GOT3 (cell line): ENCODE results near the gene TAC4.
"Not testable (repeated sequence)": the region's sequence is repeated elsewhere in the genome, so short reads cannot be mapped to it uniquely, and the experiment has no call there.

ENCODE experiments used
- DNase-seq: peaks from one replicate; lab custom pipeline; 2025; ENCODE audit warnings: mixed read lengths; lab: John Stamatoyannopoulos, UW

Gene TAC4

DNA sequence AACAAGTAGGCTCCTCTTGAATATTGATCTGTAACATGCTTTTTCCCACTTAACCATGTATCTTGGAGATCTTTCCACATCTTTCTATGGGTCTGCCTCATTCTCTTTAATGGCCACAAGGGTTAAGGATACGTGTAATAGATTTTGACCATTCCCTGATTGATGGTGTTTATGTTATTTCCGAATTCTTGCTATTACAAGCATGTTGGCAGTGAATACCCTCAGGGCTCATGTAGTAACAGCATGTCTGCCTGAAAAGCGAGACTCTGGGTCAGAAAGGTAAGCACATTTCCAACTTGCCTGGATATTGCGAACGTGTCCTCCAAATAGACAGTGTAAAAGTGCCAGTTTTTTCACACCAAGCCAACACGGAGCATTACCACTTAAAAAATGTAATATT is 5.0 kb downstream of the TAC4 start:
- no peak for DNase-seq

DNA sequence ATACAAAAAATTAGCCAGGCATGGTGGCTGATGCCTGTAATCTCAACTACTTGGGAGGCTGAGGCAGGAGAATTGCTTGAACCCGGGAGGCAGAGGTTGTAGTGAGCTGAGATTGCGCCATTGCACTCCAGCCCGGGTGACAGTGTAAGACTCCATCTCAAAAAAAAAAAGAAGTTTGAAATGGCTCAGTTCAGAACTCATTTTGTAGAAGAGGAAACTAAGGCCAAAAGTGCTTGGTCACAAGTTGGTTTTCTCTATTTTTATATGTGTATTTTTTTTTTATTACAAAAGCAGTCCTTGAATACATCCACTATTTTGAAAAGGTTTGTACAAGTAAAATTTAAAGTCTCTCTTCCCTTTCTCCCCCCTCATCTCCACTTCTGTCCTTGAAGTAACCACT is 5.5 kb downstream of the TAC4 start:
- no peak for DNase-seq

DNA sequence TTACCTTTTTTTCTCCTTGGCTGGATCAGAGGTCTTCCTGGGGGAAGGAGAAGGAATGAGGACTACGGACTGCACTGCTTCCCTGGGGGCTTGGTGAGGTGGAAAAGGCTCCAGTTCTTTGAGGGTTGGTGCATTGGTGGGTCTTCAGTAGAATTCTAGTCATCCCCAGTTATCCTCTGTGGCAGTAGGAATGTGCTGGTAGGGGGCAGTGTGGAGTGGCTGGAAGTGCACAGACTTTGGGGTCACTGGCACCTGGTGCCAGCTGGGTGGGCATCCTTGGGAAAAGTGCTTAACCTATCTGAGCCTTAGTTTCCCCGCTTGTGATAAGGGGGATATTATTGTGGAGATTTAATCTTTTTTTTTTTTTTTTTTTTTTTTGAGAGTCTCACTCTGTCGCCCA is 6.3 kb downstream of the TAC4 start:
- no peak for DNase-seq

DNA sequence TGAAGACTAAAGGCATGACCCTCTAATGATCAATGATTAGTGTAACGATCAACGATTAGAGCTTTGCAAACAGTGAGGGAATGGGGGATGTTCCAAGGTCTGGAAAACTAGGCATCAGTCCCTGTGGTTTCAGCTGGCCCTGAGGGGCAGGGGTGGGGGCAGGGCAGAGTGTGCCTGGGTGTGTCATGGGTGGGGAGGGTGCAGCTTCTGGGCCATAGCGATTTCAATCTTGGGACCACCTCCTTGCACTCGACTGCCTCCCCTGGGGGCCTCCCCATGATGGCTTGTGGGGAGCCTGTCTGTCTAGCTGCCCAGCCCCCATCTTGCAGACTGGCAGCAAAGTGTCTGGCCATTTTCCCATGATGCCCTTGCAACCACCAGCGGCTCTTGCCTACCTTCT is 8.4 kb downstream of the TAC4 start:
- DNase-seq = no peak

DNA sequence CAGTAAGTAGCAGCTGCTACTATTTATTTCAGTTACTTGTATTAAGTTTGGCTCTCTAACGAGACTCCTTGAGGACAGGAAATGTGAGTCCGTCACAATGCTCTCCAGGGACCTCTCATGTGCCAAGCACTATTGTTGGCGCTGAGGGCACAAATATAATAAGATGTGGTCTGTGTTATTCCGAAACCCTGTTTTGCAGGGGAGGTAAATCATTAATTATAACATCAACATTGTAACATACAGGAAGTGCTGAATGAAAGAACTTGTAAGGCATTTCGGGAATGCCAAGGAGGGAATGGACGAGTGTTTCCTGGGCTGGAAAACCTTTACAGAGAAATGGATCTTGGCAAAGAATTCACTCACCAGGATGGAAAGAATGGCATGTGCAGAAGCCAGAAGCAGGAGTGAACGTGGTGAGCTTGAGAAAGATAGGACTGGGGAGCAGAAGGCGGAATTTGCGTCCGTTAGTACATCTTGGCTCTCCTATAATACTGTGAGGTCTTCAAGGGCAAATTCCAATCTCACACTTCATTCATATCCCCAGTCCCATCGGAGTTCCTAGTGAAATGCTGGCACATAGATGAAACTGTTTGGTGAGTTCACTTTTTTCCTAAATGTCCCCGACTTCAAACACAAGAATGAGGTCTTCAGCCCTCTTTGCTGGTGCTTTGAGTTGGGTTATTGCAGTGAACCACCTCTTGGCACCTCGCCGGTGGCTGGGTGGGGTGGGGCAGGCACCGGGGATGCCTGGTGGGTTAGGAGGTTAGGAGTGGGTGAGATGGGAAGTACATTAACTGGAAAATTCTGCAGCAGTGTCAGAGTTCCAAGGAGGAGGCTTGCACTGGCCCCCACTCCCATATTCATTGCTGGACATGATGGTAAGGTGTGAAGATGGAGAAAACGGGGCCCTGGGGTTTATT is 11.5 kb downstream of the TAC4 start:
- DNase-seq = no peak

DNA sequence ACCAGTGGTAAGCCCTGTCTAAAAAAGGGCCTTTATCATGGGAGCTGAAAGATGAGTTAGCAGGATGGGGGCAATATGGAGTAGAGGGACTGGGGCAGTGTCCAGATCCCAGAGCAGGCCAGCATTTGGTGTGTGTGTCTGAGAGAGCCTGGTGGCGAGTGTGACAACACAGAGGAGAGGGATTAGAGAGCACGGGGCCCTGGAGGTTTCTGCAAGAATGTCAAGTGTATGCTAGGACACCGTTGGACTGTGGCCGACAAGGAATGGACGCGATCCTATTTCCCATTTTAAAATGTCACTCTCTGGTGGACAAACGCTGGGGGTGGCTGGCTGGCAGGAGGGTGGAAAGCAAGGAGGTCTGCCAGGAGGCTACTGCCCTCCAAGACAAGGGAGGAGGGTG is 12.4 kb downstream of the TAC4 start:
- DNase-seq = no peak

DNA sequence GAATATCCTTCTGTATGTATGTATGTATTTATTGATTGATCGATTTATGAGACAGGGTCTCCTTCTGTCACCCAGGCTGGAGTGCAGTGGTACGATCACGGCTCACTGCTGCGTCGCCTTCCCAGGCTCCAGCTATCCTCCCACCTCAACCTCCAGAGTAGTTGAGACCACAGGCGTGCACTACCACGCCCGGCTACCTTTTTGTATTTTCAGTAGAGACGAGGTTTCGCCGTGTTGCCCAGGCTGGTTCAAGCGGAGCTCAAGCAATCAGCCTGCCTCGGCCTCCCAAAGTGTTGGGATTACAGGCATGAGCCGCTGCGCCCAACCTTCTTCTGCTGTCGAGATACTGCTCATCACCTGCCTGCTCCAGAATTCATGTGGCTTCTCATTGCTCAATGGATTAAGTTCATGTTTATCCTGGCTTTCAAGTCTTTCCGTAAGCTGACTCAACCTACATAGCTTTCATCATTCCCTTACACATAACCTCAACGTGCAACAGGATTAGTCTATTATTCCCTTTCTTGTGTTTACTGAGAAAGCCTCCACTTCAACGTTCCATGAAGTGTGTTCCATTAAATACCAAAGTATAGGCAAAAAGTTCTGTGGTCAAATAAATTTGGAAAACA is 13.6 kb downstream of the TAC4 start:
- DNase-seq = no peak

DNA sequence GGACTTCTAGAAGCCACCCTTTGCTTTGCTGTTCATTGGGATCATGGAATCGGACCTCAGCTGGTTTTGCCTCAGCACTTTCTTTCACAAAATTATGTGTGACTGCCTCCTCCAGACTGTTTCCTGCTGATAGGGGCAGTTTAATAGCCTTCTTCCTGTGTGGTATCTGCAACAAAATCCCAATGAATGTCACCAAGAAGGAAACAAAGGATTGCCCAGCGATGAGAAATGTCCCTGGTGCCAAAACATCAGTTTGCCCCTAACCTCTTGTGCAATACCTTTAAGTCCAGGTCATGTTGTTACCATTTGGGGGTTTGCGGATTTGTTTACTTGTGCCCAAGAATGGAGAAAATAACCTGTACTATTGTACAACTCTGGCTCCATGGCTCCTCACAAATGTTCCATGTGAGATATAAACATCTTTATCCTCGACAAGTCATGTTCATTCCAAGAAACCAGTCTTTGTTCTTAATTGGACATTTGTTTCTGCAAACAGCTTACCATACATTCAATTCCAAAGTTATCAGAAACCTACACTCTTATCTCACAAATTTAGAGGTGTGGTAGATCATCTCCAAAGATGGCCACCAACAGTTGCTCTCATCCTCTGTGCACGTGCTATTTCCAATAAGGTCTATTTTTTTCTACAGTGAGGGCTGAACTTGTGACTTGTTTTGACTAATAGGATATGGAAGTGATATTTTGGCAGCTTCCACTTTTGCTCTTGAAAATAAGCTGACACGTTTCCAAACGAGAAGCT is 14.8 kb downstream of the TAC4 start:
- DNase-seq = no peak

DNA sequence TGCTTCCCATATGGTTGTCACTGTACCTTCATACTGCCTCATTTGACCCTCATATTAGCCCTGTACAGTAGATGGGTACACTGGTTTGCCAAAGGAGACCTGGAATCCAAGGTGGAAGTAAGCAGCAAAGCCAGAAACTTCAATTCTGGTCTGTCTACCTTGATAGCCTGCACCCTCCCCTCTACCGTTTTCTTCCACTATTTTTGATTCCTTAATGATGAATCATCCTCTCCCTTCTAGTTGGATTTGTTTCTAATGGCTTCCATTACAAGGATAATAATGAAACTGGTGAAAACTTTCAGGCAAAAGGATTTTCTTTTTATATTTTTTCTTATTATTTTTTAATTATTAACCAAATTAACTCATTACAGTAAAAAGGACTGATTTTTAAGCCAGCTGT is 17.3 kb downstream of the TAC4 start:
- no peak for DNase-seq

DNA sequence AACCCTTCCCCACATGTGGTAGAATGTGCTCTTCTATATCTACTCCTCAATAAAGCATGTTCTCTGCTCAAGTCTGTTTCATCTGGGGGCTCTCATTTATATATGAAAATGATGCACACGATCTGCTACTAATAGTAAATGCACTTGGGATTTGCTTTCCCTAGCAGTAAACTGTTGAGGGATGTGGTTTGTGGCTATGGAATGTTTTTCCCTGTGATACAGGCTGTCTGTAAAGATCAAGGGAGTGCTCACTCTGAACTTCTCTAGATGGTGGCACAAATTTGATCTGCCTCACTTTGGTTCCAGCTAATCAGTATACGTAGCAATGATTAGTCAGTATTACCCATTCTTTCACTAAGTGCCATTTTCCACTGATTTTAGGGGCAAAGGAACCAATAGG is 18.8 kb downstream of the TAC4 start:
- DNase-seq = no peak

DNA sequence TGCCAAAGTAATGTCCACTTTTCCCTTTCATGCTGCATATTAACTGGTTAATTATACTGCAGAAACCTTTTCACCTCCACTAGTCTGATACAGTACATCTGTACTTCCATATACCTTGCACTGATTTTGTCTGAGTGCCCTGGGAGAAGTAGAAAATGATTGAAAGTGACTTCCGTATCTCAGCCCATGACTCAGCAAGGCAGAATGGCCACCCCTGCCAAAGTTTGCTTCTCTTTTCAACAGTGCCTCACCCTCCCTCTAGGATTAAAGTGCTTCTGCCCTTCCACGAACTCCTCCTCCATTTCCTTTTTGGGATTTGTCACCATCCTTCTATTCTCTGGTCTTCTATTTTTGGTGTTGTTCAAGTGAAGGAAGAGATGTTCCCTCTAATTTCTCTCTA is 19.5 kb downstream of the TAC4 start:
- not testable (repeated sequence) for DNase-seq

DNA sequence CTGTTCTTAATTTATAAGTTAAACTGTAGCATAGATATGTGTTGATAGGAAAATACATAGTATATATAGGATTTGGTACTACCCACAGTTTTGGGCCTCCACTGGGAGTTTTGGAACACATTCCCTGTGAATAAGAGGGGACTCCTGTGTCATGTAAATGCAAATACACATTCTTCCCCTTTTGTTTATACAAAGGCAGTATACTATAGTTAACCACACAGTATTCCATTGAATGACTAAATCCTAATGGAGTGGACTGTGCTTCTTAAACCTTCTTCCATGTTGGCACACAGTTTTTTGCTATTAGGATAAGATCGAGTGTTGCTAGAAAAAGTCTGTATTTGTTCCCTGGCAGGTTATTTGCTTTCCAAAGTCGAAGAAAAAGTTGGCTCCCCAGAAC is 22.2 kb downstream of the TAC4 start:
- DNase-seq = no peak

DNA sequence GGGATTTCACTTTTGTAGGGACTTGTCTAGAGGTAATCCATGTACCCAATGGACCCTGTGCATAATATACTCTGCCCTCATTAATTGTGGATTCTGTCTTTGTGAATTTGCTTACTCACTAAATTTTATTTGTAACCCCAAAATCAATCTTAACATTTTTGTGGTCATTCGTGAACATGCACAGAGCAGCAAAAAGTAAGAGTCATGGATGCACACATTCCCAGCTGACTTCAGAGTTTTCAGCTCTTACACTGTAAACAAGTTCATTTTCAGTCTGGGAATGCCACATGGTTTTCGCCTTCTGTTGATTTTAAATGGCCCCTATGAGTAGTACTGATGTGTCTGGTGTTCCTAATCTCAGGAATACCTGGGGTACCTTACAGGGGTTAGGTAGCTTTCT is 24.3 kb downstream of the TAC4 start:
- no peak for DNase-seq

DNA sequence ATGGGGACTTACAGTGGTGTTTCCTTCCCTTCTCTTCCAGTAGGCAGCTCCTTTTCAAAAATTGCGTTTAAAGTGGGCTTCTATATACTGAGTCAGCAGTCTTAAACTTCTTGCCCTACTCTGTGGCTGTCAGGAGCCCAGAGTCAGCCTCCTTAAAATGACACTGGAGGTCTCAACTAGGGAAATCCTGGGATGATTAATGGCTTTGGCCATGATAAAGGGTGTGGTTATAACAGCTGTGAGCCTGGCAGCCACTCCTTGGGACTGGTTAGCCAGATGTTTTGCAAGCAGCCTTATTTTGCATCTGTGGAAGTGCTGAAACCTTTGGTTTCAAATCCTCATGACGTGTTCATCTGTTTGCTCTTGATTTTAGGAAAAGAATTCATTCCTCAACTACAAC is 25.0 kb downstream of the TAC4 start:
- no peak for DNase-seq

DNA sequence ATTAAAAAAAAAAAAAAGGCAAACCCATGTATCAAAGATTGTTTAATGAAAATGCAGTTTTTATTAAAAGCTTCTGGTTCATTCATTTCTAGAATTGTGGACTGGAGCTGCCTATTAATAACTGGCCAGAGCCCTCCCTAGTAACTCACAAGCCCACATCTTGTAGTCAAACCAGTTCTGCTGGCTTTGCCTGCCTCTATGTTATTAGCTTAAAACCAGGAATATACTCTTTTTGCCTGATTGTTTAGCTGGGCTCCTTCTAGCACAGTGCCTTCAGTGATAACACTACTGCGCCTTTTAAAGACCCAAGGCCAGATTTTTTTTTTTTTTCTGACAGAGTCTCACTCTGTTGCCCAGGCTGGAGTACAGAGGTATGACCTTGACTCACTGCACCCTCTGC is 26.0 kb downstream of the TAC4 start:
- DNase-seq = no peak

DNA sequence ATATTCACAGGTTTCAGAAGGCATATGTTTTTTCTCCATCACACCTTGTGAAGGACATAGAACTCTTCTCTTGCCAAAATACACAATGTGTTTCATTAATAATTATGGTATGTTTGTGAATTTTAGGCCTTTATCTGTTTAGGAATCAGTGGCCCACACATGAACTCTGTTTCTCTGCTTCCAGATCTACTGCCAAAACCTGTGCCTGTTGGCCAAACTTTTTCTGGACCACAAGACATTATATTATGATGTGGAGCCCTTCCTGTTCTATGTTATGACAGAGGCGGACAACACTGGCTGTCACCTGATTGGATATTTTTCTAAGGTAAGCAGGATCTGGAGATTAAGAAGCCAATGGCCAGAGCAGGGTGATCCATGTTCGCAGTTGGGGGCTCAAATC is 26.4 kb downstream of the TAC4 start:
- DNase-seq = no peak

DNA sequence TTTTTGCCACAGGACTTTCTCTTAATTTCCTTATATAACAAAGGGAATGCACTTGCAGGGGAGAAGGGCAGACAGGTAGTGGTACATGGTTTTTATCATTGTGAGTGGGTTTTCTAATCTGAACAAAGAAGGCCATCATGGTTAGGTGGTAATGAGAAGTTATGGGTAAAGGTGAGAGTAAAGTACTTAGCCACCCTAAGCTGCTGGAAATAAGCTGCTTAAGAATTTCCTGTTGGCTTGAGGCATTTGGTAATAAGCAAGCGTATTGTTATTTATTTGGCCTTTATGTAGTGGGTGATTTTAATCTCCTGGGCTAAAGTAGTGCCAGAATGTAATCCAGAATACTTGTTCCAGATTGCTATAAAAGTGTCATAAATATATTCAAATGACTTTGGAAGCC is 27.1 kb downstream of the TAC4 start:
- DNase-seq = no peak

DNA sequence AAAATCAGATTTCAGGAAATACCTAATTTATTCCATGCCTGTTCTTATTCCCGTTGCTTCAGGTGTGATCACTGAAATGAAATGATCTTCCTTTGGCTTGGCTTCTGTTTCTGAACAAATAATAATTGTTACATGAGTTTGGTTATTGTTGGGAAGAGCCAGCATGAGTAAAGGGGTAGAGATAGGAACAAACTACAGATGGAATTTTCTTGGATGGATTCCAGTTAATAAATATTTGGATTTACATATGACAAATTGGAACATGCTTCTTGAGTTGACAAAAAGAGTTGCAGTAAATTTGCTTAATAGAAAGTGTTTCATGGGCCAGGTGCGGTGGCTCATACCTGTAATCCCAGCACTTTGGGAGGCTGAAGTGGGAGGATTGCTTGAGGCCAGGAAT is 28.2 kb downstream of the TAC4 start:
- no peak for DNase-seq

DNA sequence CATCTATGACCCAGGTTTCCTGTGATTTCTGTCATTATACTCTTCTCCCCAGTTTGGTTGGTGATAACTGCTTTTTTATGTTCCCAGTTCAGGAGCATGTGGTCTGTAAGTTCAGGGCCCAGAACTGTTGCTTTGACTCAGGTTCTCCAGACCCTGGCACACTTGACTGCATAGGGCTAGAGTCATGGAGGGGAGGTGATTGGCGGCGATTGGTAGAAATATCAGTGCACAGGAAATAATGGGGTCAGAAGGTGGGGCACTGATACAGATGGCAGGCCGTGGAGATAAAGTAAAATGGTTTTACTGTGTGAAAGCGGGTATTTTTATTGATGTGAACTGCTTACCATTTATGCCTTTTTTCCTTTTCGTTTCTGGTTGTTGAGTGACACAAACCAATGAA is 28.7 kb downstream of the TAC4 start:
- DNase-seq = no peak

DNA sequence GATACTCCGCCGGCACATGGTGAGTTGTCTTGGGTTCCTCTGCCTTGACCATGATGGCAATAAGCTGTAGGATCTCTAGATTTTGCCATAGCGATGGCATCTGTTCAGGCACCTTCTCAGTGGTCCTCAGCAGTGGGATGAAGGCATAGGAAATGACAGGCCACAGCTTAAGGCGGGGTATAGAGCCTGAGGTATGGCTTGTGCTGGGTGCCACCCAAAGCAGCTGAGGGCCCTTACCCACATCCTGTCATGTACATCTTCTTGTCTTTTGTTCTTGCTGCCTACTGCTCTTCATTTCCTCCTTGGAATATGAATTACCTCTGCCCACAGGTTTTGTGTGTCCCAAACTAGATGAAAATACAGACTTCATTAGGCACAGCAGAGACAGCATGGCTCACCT is 29.9 kb downstream of the TAC4 start:
- DNase-seq = no peak

DNA sequence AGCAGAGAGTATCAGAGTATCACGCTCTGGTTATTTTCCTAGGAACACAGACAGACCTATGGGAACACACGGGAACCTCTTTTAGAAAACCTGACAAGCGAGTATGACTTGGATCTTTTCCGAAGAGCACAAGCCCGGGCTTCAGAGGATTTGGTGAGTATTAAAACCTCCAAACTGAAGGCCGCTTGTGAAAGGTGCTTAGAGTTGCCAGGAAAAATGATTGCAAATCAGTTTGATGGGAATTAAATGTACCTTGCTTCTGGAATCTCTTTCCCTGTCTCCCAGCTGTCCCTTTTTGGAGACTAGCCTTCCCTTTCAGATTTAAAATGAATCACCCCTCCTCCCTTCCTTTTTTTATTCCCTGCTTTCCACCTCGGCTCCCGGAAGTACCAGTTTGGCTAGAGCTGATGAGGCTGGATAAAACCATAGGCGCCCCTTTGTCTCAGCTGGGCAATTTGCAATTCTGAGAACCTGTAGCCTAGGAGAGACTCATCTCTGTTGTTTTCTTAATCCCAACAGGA is 32.0 kb downstream of the TAC4 start:
- no peak for DNase-seq

DNA sequence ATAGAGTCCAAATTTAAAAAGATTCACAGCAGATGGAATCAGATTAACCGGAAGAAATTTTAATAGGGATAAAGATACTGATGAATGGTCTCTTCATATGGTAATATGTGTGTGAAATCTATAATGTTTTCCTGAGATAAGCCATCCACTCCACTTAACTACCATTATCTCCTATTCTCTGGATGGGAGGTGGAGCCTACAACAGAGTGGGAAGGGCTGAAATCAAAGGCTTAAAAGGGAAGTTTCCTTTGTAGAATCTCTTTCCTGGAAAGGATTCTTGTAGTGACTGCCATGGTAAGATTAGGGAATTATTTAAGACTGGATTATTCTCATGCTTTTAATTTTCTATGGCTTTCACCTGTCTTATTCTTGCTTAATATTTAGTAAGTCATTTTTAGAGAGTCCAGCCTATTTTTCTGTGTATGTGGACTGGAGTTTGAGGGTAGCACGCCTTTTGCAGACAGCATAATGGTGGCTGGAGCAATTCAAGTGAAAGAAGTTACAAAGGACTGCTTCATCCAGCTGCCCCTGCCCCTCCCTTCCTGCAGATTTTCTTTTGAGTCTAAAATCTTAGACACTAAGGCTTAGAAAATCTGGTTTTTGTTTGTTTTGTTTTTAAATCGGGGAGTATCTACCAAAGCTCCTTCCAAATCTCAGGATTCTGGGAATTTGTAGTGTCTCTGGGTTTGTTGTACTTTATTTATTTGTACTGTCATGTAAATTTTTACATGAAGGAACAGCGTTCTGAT is 32.9 kb downstream of the TAC4 start:
- no peak for DNase-seq
